NT2/D1 (cell line): ENCODE data around the gene TOR4A.

ENCODE experiments used
- DNase-seq: peaks from one replicate; pipeline ENCODE4 v3.0.0-alpha.2; 2011; ENCODE audit warnings: low read depth, low spot score
- H3K27me3 ChIP-seq: 2 replicates; pipeline ENCODE4 v1.6.0; 2011; ENCODE audit warnings: mild to moderate bottlenecking; ENCODE audit not compliant: insufficient read length, insufficient read depth
- H3K36me3 ChIP-seq: 2 replicates; pipeline ENCODE4 v1.6.1; 2011; ENCODE audit warnings: mild to moderate bottlenecking, low read length, mixed read lengths; ENCODE audit not compliant: insufficient read depth, insufficient read length
- H3K4me1 ChIP-seq: 2 replicates; pipeline ENCODE4 v1.5.1; 2011; ENCODE audit not compliant: insufficient read depth, insufficient read length
- H3K4me3 ChIP-seq: 2 replicates; pipeline ENCODE4 v1.5.1; 2011; ENCODE audit warnings: low read depth; ENCODE audit not compliant: insufficient read length
- H3K9ac ChIP-seq: 2 replicates; pipeline ENCODE4 v1.6.0; 2011; ENCODE audit warnings: low read depth; ENCODE audit not compliant: insufficient read length
- H3K9me3 ChIP-seq: 2 replicates; pipeline ENCODE4 v1.5.1; 2011; ENCODE audit warnings: mild to moderate bottlenecking, low read length; ENCODE audit not compliant: insufficient read depth
- SUZ12 ChIP-seq: IDR thresholded peaks from 2 replicates; pipeline ENCODE4 v1.6.1; 2011; ENCODE audit not compliant: insufficient read length, insufficient read depth; ENCODE audit errors: extremely low read depth
- YY1 ChIP-seq: IDR thresholded peaks from 2 replicates; pipeline ENCODE4 v1.6.1; 2011; ENCODE audit not compliant: insufficient read length, insufficient read depth
- ZNF274 ChIP-seq: IDR thresholded peaks from 2 replicates; pipeline ENCODE4 v1.6.1; 2011; ENCODE audit warnings: mild to moderate bottlenecking, low read depth, low read length

Gene TOR4A

DNA sequence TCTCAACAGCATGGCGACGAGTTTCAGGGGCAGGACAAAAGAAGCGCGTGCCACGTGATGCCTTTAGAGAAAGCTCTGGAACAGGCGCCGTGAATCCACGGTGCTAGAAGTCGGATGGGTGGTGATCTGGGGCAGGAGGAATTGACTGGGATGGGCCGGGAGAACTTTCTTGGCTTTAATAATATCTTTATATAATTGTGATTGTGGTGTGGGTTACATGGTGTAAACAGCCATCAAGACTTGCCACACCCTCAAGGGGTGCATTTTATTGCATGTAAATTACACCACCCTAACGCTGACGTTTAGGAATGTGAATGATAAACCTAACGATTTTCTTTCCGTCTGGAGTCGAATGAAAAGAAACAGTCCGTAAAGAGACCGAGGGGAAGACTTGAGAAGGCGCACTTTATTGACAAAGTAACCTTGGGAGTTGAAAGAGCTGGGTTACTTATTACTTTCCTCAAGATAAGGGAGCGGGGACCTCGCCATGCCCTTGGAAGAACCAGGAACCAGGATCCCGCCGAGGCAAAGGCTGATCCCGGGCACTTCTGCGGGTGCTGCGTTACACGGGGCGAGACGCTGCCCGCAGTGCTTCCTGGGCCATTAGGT is 16.1 kb downstream of the TOR4A start:
- Histone ChIP-seq H3K9me3 (peaks cover 5% of the 10 kb centered on the region; the same call in 1 of the 2 replicates), H3K4me1 (peaks cover 22% of the 10 kb centered on the region), H3K36me3 (peaks cover 5% of the 10 kb centered on the region), H3K4me3 (no peak overlapping the region), H3K9ac (no peak overlapping the region), H3K27me3 (peaks cover 18% of the 10 kb centered on the region)
- DNase-seq, result no peak
- no peak for TF ChIP-seq ZNF274
- TF ChIP-seq SUZ12, result no peak
- TF ChIP-seq YY1, result no peak

DNA sequence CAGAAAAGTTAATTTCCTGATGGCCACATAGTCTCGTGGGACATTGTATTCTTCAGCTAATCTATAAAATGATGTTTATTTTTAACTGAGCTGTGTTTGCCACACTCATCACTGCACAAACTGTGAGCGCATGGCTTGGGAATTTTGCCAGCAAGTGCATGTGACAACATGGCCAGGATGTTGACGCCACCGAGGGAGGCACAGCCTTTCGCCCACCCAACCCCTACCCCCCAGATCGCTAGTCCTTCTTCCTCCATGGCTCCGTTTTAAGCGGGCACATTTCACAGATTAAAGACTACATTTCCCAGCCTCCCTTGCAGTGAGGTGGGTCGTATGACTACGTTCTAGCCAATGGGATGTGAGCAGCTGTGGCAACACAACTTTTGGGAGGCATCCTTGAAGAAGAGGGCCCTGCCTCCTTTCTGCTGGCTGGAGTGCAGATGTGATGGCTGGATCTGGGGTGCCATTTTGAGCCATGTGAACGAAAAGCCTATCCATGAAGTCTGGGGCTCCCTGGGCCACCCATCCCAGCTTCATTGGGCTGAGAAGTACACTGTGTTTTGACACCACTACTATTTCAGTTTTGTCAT is 16.7 kb downstream of the TOR4A start:
- TF ChIP-seq YY1 (no peak), ZNF274 (no peak), SUZ12 (no peak)
- Histone ChIP-seq H3K36me3 (peaks cover 7% of the 10 kb centered on the region), H3K9ac (no peak overlapping the region), H3K27me3 (peaks cover 18% of the 10 kb centered on the region), H3K4me3 (no peak overlapping the region), H3K9me3 (peaks cover 5% of the 10 kb centered on the region; the same call in 1 of the 2 replicates), H3K4me1 (peaks cover 25% of the 10 kb centered on the region)
- no peak for DNase-seq

DNA sequence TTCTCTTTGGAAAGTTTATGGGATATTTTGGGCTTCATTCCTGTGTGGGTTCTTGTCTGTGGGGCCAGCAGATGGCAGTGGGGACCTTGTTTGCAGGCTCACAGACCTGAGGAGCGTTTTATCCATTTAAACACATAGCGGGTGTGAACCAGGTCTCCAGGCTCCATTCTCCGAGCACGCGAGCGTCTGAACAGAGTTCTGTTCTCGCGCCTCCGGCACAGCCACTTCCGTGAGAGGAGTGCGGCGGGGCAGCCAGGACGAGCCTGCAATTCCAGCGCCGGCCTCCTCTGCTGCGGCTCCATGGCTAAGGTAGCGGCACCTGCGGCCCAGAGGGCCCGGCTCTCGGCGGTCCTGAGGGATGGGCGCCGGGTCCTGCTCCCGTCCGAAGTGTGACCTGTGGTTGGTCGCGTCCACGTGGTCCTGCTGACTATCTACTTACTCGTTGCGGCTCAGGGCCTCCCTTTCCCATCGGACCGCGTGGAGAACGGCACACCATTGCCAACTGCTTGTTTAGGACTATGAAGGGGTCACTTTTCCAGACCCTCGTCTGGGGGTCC is 17.2 kb downstream of the TOR4A start:
- Histone ChIP-seq H3K4me3 (peak overlapping the region; percentile 39), H3K9me3 (peaks cover 5% of the 10 kb centered on the region; the same call in 1 of the 2 replicates), H3K4me1 (peaks cover 25% of the 10 kb centered on the region), H3K9ac (peak overlapping the region; percentile 66), H3K36me3 (peaks cover 7% of the 10 kb centered on the region), H3K27me3 (peaks cover 18% of the 10 kb centered on the region)
- no peak for TF ChIP-seq SUZ12
- TF ChIP-seq ZNF274, result no peak
- TF ChIP-seq YY1, result no peak
- DNase-seq, result no peak

DNA sequence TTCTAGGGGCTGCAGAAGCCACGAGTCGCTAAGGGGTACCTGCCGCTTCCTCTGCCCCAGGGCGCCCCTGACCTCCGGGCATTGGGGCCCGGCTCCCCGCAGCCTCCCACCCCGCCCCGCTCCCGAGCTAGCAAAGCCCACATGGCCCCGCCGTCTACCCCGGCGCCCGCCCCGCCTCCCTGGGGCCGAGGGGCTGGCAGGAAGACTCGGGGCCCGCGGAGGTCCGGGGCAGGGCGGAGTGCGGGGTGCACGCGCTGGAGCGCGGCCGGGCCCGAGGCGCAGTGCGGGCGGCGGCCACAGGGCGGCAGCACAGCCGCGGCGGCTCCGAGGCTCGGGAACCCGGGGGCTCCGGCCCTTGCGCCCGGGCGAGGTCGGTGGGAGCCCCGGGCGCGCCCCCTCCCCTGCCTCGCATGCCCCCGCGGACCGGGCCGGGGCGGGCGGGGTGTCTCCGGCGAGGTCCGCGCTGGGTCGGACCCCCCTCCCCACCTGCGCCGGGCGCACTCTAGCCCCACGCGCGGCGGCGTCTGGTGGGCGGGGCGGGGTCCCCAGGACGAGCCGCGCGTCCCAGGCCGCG is 17.8 kb downstream of the TOR4A start:
- Histone ChIP-seq H3K27me3 (peaks cover 18% of the 10 kb centered on the region), H3K4me3 (peak overlapping the region; percentile 39), H3K4me1 (peaks cover 25% of the 10 kb centered on the region), H3K9me3 (peaks cover 5% of the 10 kb centered on the region; the same call in 1 of the 2 replicates), H3K36me3 (peaks cover 7% of the 10 kb centered on the region), H3K9ac (peak overlapping the region; percentile 66)
- DNase-seq, result no peak
- TF ChIP-seq SUZ12, result no peak
- TF ChIP-seq ZNF274, result no peak
- TF ChIP-seq YY1, result no peak

DNA sequence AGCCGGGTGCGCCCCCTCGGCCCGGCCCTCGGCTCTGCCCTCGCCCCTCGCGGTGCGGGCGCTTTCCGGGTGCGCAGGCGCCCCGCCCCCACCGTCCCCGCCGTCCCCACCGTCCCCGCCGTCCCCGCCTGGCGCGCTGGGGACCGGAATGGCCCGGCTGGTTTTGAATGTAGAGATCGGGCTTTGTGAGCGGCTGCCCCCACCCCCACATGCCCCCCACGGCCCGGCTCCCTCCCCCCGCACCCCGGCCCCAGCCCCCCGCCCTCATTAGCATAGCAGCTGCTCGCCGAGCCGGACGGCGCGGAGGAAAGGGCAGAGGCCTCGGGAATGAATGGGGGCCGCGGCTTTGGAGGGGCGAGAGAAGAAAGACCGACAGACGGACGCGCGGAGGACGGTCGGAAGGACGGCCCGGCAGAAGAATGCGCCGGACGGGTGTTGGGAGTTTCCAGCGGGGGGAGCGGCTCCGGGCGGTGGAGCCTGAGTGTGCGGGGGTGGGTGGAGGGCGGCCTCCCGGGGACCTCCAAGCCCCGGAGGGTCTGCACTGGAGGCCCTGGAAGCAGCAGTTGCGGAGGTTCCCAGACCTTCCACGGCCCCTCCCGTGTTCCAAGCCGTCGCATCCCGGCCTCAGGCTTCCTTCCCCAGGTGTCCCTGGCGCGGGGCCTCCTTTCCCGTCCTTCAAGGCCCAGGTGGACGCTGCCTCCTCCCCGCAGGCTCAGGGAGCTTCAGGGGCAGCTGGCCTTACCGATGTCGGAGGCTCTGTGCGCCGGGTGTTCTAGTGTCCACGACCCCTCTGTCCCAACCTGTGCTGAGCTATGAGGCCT is 18.5 kb downstream of the TOR4A start:
- Histone ChIP-seq H3K9ac (peak overlapping the region; percentile 66), H3K4me3 (peak overlapping the region; percentile 39), H3K9me3 (peaks cover 5% of the 10 kb centered on the region; the same call in 1 of the 2 replicates), H3K27me3 (peaks cover 18% of the 10 kb centered on the region), H3K4me1 (peaks cover 25% of the 10 kb centered on the region), H3K36me3 (peaks cover 7% of the 10 kb centered on the region)
- TF ChIP-seq SUZ12 (no peak), ZNF274 (no peak), YY1 (no peak)
- no peak for DNase-seq

DNA sequence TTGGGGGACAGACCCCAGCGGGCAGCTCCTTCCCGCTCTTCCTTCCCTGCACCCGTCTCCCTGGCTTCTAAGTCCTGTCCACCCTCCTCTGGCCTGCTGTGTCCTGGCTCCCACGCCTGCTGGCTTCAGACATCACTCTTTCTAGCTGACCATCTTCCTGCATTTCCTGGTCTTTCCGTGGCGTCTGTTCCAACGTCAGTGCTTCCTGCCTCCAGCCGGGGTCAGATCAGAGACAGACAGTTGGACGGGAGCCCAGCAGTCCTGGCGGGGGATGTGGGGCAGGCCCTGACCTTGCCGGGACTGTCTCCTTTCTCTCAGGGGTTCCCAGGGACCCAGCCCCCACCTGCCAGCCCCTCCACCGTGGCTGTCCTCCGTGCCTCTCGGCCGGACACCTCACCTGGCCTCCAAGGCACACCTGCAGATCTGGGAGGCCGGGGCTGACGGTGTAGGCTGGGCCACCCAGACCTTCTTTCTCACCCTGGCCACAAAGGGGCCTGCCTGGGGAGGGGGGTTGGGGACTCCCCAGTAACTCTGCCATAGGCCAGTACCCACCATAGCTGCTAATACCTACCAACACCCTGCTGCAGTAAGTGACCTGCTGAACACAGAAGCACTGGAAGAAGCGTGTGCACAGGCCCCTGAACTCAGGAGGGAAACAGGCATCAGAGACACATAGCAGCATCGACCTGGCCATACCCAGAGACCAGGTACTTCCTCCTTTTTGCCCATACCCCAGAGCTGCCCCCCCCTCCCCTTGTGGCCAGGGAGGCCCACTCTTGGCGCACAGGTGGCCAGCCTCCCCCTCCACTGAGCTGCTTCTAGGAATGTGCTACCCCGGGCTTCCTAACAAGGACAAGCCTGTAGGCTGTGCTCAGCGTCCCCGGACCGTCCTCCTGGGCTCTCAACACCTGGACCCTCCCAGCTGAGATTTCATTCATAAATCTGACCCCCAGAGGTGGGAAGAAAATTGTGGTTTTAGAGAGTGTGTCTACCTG is 19.4 kb downstream of the TOR4A start:
- peaks cover 7% of the 10 kb centered on the region for H3K36me3 ChIP-seq
- TF ChIP-seq SUZ12 (no peak), YY1 (no peak), ZNF274 (no peak)
- peak overlapping the region; percentile 29 for H3K4me3 ChIP-seq
- H3K9me3 ChIP-seq, result peaks cover 5% of the 10 kb centered on the region; the same call in 1 of the 2 replicates
- no peak for DNase-seq
- H3K9ac ChIP-seq, result peak overlapping the region; percentile 62
- peaks cover 18% of the 10 kb centered on the region for H3K27me3 ChIP-seq
- peaks cover 25% of the 10 kb centered on the region for H3K4me1 ChIP-seq
